Urinary bladder (tissue), 4 donors: ENCODE measurements around the gene EDEM3. TPM values are rescaled to one million over a fixed set of nuclear protein-coding genes. Genes with fewer than 3 reads are reported as not detected.
"Not testable (repeated sequence)": the region's sequence is repeated elsewhere in the genome, so short reads cannot be mapped to it uniquely, and the experiment has no call there.

Source experiments
- DNase-seq: peaks from one replicate; pipeline ENCODE4 v3.0.0-alpha.2; 2015; ENCODE audit errors: extremely low spot score
- H3K27ac ChIP-seq: one replicate; pipeline ENCODE4 v1.5.1; 2013; ENCODE audit warnings: low read depth, mild to moderate bottlenecking, moderate library complexity
- H3K36me3 ChIP-seq: one replicate; pipeline ENCODE4 v1.6.1; 2013; ENCODE audit warnings: mild to moderate bottlenecking, moderate library complexity; ENCODE audit not compliant: insufficient read depth
- H3K4me1 ChIP-seq: one replicate; pipeline ENCODE4 v1.6.1; 2013; ENCODE audit warnings: mild to moderate bottlenecking, moderate library complexity; ENCODE audit not compliant: insufficient read depth
- H3K4me3 ChIP-seq: one replicate; pipeline ENCODE4 v1.5.1; 2013; ENCODE audit warnings: low read depth, low read length
- WGBS: extraction: QIAGEN DNeasy Blood & Tissue Kit; methylation state at CpG from one replicate; pipeline ENCODE4 v1.1.7; 2013; 5-methylcytosine and 5-hydroxymethylcytosine counted together
- polyA plus RNA-seq: library from polyadenylated mRNA; stranded (reverse); fragments of 200-250 nt; gene quantifications from one replicate; pipeline ENCODE4 v1.2.3, GENCODE V29; 2013
- total RNA-seq: library from RNA; depleted of rRNA; stranded (reverse); fragments of >200 nt; gene quantifications from one replicate; pipeline ENCODE4 v1.2.3, GENCODE V29; 2014
- donor health status: healthy with polysubstance abuse.
- donor health status: healthy.

EDEM3 gene
- total and polyA plus RNA-seq, 2 donors = 11.9 to 56.3 TPM

DNA sequence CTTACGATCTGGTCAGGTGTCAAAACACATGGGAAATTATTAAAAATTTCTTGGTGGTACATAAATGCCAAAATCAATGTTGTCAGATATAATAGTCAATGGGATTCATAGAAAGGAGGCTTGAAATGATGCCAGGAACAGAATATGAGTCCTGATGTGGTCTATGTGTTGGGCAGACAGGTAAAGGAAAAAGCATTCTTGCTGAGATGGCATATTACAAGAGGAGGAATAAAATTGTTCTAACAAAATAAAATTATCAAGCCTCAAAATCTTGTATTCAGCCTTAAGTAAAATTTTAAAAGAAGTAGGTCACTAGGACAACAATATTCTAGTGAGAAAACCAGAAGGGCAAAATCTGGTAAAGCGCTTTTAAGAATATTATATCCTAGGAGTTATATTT is 30.9 kb upstream of the EDEM3 start:
- Histone ChIP-seq H3K4me3 (no peak overlapping the region), H3K36me3 (no peaks in the 10 kb centered on the region), H3K27ac (no peak overlapping the region), H3K4me1 (no peaks in the 10 kb centered on the region)
- WGBS = 95% methylated on average over 2 of the region's 2 CpGs
- DNase-seq = no peak

- not testable (repeated sequence) for H3K27ac ChIP-seq, H3K4me3 ChIP-seq, H3K4me1 ChIP-seq, DNase-seq, H3K36me3 ChIP-seq
- WGBS = 95% methylated on average over 3 of the region's 3 CpGs
Observed at GRCh38 chr1:184783723-184784122, 29.1 kb upstream of the EDEM3 start.

DNA sequence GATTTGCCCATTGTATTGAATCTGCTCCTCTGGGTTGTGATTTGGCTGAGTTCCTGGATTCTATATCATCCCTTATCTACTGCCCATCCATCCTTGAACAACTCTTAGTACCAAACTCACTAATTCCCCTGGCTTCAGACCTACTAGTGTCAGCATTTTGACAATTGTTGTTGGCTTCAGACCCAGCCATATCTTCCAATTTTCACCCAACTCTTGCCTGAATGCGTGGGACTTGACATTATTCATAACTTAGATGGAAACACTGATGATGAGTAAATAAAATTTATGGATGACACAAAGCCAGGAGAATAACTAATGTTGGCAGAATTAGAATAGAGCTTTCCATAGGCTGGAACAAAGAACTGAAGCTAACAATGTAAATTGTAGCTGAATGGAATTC is 27.3 kb upstream of the EDEM3 start:
- Histone ChIP-seq H3K36me3 (no peaks in the 10 kb centered on the region), H3K27ac (no peak overlapping the region), H3K4me1 (no peaks in the 10 kb centered on the region), H3K4me3 (no peak overlapping the region)
- 55% methylated on average over 1 of the region's 1 CpG for WGBS
- no peak for DNase-seq

DNA sequence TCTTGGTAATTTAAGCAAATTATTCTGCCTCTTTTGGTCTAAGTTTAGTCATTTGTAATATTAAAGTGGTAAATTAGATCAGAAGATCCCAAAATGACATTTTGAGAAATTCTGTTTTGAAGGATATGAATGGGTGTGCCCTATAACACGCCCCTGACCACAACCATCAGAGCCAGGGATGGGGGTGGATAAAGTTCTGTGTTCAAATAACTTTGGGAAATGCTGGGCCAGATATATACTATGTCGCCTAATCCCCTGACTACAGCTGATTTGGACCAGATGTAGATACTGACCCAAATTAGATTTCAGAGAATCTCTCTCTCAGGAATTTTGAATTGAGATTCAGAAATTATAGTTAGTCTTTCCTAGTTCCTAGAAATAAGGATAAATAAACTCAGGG is 21.2 kb upstream of the EDEM3 start:
- Histone ChIP-seq H3K27ac (no peak overlapping the region), H3K36me3 (no peaks in the 10 kb centered on the region), H3K4me3 (no peak overlapping the region), H3K4me1 (no peaks in the 10 kb centered on the region)
- DNase-seq = no peak
- WGBS = 30% methylated on average over 2 of the region's 2 CpGs

- Histone ChIP-seq H3K27ac (no peak overlapping the region), H3K4me3 (no peak overlapping the region), H3K36me3 (no peaks in the 10 kb centered on the region), H3K4me1 (no peaks in the 10 kb centered on the region)
- DNase-seq = no peak
Observed at GRCh38 chr1:184775329-184775728, 20.7 kb upstream of the EDEM3 start.

GRCh38 chr1:184773762-184774320 is 19.2 kb upstream of the EDEM3 start:
- H3K4me3 ChIP-seq = no peak overlapping the region
- no peaks in the 10 kb centered on the region for H3K4me1 ChIP-seq
- WGBS = 72% methylated on average over 4 of the region's 4 CpGs
- no peak overlapping the region for H3K27ac ChIP-seq
- no peaks in the 10 kb centered on the region for H3K36me3 ChIP-seq
- no peak for DNase-seq

GRCh38 chr1:184771190-184771691 is 16.6 kb upstream of the EDEM3 start:
- Histone ChIP-seq H3K4me3 (no peak overlapping the region), H3K36me3 (no peaks in the 10 kb centered on the region), H3K27ac (no peak overlapping the region), H3K4me1 (no peaks in the 10 kb centered on the region)
- no peak for DNase-seq
- WGBS = 57% methylated on average over 7 of the region's 7 CpGs

DNA sequence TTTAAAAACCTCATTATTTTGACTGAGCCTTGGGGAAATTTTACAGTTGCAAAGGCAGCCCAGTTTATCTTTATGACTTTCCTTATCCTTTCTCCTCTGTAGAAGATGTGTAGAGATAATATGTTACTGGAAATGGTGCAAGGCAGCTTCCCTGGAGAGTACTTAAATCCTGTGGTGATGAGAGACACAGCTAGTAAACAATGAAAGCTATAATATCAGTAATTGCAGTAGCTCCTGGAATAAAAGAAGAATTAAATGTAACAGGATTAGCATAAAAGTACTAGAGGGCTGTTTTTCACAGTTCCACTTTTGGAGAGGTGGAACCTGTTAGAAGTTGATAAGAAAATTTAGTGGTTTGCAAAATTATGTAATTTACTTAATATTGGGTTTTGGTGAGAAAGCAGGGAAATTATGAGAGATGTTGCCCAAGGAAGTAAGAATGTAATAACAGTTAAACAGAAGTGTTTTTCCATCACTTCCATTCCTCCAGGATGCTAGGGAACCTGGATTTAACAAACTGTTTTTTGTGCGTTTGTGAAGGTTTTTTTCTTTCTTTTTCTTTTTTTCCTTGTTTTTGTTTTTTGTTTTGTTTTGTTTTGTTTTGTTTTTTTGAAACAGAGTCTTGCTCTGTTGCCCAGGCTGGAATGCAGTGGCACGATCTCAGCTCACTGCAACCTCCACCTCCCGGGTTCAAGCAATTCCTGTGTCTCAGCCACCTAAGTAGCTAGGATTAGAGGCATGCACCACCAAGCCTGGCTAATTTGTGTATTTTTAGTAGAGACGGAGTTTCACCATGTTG is 15.7 kb upstream of the EDEM3 start:
- DNase-seq = no peak
- H3K4me1 ChIP-seq = no peaks in the 10 kb centered on the region
- no peak overlapping the region for H3K27ac ChIP-seq
- 70% methylated on average over 4 of the region's 4 CpGs for WGBS
- no peaks in the 10 kb centered on the region for H3K36me3 ChIP-seq
- no peak overlapping the region for H3K4me3 ChIP-seq

DNA sequence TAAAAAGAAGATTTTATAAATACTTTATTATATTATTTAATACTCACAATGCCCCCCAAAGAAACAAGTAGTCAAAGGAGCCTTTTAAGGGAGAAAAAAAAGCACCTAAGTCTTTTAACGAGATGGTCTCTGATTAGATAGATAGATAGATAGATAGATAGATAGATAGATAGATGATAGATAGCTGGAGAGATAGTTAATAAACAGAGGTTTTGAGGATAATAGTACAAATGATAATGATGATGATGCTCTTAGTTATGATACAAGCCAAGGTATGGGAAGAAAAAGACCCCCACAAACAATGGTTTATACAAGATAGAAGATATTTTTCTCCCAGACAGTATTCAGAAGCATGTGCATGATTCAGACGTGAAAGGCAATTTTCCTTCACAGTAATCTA is 14.6 kb upstream of the EDEM3 start:
- no peak for DNase-seq
- Histone ChIP-seq H3K4me1 (no peaks in the 10 kb centered on the region), H3K36me3 (no peaks in the 10 kb centered on the region), H3K27ac (no peak overlapping the region), H3K4me3 (no peak overlapping the region)
- WGBS = 51% methylated on average over 2 of the region's 2 CpGs

DNA sequence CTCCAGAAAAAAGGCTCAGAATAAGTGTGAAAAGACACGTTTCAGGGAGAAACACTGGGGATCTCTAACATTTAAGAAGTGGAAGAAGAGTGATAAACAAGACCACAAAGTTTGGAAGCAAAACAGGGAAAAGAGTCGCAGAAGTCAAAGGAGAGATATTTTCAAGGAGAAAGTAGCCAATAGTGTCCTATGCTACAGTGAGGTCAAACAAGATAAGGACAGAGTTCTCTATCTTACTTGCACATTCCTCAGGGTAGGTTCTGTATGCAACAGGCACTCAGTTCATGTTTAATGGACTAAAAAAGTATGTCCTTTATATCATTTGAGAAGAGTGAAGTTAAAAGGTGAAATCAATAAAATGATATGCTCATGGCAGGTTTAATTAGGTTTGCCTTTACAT is 13.8 kb upstream of the EDEM3 start:
- H3K36me3 ChIP-seq = no peaks in the 10 kb centered on the region
- H3K27ac ChIP-seq = no peak overlapping the region
- WGBS = 82% methylated on average over 2 of the region's 2 CpGs
- H3K4me1 ChIP-seq = no peaks in the 10 kb centered on the region
- no peak overlapping the region for H3K4me3 ChIP-seq
- DNase-seq = no peak

DNA sequence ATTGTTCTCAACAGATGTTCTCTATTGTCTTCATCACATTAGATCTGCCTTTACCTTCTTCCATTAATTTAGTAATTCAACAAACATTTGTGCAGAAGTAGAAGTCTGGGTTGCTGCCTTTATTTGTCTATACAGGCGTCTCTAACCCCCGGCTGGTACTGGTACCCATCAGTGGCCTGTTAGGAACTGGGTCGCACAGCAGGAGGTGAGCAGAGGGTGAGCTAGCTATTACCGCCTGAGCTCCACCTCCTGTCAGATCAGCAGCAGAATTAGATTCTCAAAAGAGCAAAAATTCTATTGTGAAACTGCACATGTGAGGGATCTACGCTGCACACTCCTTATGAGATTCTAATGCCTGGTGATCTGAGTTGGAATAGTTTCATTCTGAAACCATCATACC is 12.9 kb upstream of the EDEM3 start:
- Histone ChIP-seq H3K4me3 (no peak overlapping the region), H3K4me1 (no peaks in the 10 kb centered on the region), H3K36me3 (no peaks in the 10 kb centered on the region), H3K27ac (no peak overlapping the region)
- no peak for DNase-seq
- 88% methylated on average over 5 of the region's 5 CpGs for WGBS

GRCh38 chr1:184764483-184764882 is 9.8 kb upstream of the EDEM3 start:
- no peak for DNase-seq
- no peaks in the 10 kb centered on the region for H3K4me1 ChIP-seq
- WGBS = 88% methylated on average over 1 of the region's 1 CpG
- no peak overlapping the region for H3K4me3 ChIP-seq
- no peaks in the 10 kb centered on the region for H3K36me3 ChIP-seq
- H3K27ac ChIP-seq = no peak overlapping the region

GRCh38 chr1:184763520-184763919 is 8.9 kb upstream of the EDEM3 start:
- DNase-seq, H3K36me3 ChIP-seq, H3K4me1 ChIP-seq, H3K27ac ChIP-seq, H3K4me3 ChIP-seq: not testable (repeated sequence)
- 96% methylated on average over 3 of the region's 3 CpGs for WGBS

DNA sequence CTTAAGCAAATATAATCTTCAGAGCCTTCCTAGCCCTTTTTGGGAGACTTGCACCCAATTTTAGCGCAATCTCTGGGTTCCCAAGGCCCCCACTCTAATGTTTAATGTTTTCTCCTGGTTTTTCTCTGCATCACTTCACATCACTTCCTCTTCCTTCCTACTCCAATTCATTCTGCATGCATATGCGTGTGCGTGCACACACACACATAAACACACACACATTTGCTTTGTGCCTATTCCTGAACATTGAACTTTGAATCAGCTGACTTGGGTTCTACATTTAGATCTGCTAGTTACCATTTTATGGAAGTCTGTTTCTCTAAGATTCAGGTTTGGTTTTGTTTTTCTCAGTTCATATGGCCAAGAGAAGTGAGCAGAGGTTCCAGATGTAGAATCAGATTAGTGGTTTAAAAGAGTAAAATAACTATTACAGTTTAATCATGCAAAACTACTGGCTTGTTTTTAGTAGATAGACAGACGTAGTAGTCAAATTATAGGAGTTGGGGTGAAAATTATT is 7.4 kb upstream of the EDEM3 start:
- Histone ChIP-seq H3K36me3 (no peaks in the 10 kb centered on the region), H3K4me1 (no peaks in the 10 kb centered on the region), H3K4me3 (no peak overlapping the region), H3K27ac (no peak overlapping the region)
- no peak for DNase-seq
- 84% methylated on average over 4 of the region's 4 CpGs for WGBS
